ENCODE measurements around the gene PCK2.

The PCK2 gene

GRCh38 chr14:24121210-24121609, 27.1 kb downstream of the PCK2 start:
- DNase-seq = no peak

GRCh38 chr14:24122416-24122815, 28.3 kb downstream of the PCK2 start:
- no peak for DNase-seq

GRCh38 chr14:24122898-24123297, 28.8 kb downstream of the PCK2 start:
- no peak for DNase-seq

- DNase-seq = no peak
Measured at GRCh38 chr14:24123424-24124417, 29.6 kb downstream of the PCK2 start.

- no peak for DNase-seq
Measured at GRCh38 chr14:24126939-24127338, 32.8 kb downstream of the PCK2 start.

GRCh38 chr14:24127673-24128072, 33.6 kb downstream of the PCK2 start:
- no peak for DNase-seq

- DNase-seq = no peak
Measured at GRCh38 chr14:24129410-24129998, 35.4 kb downstream of the PCK2 start.

GRCh38 chr14:24130380-24130716, 36.2 kb downstream of the PCK2 start, which contains the start of gene FITM1:
TSS of gene FITM1 (plus strand) at chr14:24130659. CDS start at chr14:24131564, 905 bp downstream.
- DNase-seq = no peak

- DNase-seq = no peak
Measured at GRCh38 chr14:24130717-24131548, 36.8 kb downstream of the PCK2 start.

GRCh38 chr14:24131549-24131966, 37.4 kb downstream of the PCK2 start:
- no peak for DNase-seq

GRCh38 chr14:24132061-24132685, 38.1 kb downstream of the PCK2 start:
- DNase-seq = peak in 1 of 2 experiments; percentile 13

GRCh38 chr14:24132976-24133375, 38.9 kb downstream of the PCK2 start:
- DNase-seq = no peak

- no peak for DNase-seq
Measured at GRCh38 chr14:24133735-24134134, 39.6 kb downstream of the PCK2 start.

- no peak for DNase-seq
Measured at GRCh38 chr14:24135584-24135833, 41.4 kb downstream of the PCK2 start.

GRCh38 chr14:24135834-24136683, 41.9 kb downstream of the PCK2 start, which contains the start of gene PSME1:
TSS of gene PSME1 (plus strand) at chr14:24136194. CDS start at chr14:24136263, 69 bp downstream.
- peak; percentile 93 to 94 for DNase-seq

- no peak for DNase-seq
Measured at GRCh38 chr14:24136684-24137528, 42.8 kb downstream of the PCK2 start.

- DNase-seq = no peak
Measured at GRCh38 chr14:24137529-24138395, 43.7 kb downstream of the PCK2 start.

- DNase-seq = no peak
Measured at GRCh38 chr14:24138396-24139271, 44.5 kb downstream of the PCK2 start.
